Fibroblast of the conjunctiva (primary cell): ENCODE data around the gene SPACA4.

ENCODE experiments used
- DNase-seq: peaks from one replicate; pipeline ENCODE4 v3.0.0-alpha.2; 2010; ENCODE audit warnings: low read depth

SPACA4 gene

DNA sequence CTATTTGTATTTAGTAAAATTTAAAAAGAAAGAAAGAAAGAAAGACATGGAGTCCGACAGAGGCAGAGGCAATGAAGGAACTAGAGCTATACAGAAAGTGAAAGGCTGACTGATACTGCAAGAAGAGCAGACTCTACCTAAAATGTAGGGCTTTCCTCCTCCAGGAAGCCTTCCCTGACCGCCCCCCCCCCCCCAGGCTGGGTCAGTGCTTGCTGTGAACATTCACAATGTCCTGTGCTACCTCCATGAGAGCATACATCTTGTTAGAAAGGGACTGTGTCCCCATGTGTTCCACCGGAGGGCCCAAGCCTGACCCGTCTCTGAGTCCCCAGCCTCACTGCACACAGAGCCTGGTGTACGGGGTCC lies 45.1 kb downstream of the SPACA4 start:
- no peak for DNase-seq

DNA sequence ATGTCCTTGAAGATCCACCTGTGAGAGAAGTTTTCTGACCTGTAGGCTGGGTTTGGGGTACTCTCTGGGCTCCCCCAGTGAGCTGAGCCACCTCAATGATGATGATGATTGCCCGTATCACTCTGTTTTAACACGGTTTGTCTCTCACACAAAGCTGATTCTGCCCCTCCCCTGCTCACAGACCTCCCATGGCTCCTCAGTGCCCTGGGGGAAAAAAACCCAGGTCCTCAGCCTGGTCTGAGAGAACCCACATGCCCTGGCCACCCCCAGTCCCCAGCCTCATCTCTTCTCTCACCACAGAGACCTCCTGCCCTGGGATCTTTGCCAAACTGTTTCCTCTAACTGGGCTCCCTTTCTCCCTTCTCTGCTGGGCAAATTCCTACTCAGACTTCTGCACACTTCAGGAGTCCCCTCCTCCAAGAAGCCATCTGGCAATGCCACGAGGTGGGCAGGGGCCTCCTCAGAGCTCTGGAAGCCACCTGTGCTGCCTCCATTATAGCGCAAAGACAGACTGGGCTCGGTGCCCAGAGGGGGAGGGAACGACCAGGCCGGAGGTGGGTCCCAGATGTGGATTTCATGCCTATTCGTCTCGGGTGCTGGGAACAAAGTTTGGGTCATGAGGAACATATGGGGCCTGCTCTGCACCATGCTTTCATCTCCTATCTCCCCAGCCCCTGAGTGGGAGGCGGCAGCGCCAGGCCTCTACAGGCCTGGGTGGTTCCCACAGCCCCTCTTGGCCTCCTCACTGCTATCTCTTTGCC lies 47.9 kb downstream of the SPACA4 start:
- no peak for DNase-seq

DNA sequence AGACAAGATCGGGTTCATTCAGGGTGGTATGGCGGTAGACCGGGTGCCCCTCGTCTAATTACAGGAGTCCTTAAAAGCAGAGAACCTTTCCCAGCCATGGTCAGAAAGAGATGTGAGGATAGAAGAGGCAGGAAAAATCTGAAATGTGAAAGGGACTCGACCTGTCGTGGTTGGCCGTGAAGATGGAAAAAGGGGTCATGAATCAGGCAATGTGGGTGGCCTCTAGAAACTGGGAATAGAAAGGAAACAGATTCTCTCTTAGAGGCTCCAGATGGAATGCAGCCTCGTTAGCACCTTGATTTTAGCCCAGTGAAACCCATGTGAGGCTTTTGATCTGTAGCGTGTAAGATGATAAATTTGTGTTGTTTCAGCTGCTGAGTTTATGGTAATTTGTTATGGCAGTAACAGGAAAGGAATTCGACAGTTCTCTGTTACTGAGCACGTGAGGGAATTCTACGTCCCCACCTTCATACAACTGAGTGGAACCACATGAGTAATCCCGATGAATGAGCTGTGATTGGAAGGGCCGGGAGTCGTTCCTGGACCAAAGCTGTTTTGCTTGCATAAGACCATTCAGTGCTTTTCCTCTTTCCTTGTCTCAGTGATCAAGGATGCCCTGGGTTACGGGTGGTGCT lies 50.4 kb downstream of the SPACA4 start:
- DNase-seq = peak; percentile 68
